Right renal cortex interstitium (tissue), 3 donors: Measurements from ENCODE around the gene ECHDC3. TPM values are rescaled to one million over a fixed set of nuclear protein-coding genes. Genes with fewer than 3 reads are reported as not detected.

Source experiments
- DNase-seq, 3 donors: peaks; one replicate each; pipeline ENCODE4 v3.0.0-alpha.2; 2013; ENCODE audit warnings: low read depth in 3 of 3, low spot score in 2 of 3
- polyA plus RNA-seq, 3 donors: library from polyadenylated mRNA; unstranded; fragments of 120-200 nt; gene quantifications; one replicate each; pipeline ENCODE4 v1.2.1, GENCODE V29; 2013; ENCODE audit not compliant: insufficient read length in 3 of 3

The ECHDC3 gene
- polyA plus RNA-seq, 3 donors, result 9.8 to 14.6 (median 14.0) TPM

GRCh38 chr10:11808808-11809207 is 66.6 kb downstream of the ECHDC3 start:
- DNase-seq, result no peak

GRCh38 chr10:11810313-11810766 is 68.2 kb downstream of the ECHDC3 start:
- peak in 1 of 3 donors; percentile 69 for DNase-seq

DNA sequence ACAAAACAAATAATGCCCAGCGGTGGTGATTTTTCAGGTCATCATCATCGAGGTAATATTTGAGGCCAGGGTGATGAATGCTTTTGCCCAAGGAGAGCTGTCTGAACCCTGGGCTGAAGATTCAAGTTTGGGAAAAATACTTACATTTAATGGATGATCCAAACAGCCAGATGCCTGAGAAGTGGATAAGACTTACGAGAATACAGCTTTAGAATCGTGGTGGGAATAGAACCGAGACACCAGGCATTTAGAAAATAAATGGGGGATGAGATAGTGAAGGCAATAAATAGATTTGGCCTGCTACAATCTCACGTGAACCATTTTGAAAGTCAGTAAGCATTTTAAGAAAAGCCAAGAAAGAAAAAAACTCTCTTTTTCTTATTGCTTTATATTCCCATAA is 68.8 kb downstream of the ECHDC3 start:
- no peak for DNase-seq

- no peak for DNase-seq
Observed at GRCh38 chr10:11813177-11813576, 71.0 kb downstream of the ECHDC3 start.

Other genes with a start within 250 kb of the ECHDC3 start
- gene USP6NL, start 130.7 kb upstream of the ECHDC3 start, polyA plus RNA-seq, result 10 to 100 TPM; 28.9 to 32.6 (median 29.3) TPM
- 1 to 10 TPM; 4.7 to 6.1 (median 5.6) TPM for gene PROSER2, start 81.0 kb downstream of the ECHDC3 start, polyA plus RNA-seq